ENCODE measurements around the gene CHKA. TPM values are rescaled to one million over a fixed set of nuclear protein-coding genes. Genes with fewer than 3 reads are reported as not detected.
A peak's percentile ranks its signal among the peaks of the same experiment; 100 is the strongest.

CHKA gene
- total RNA-seq, 1 donor from 2014 or later: 173 TPM

DNA sequence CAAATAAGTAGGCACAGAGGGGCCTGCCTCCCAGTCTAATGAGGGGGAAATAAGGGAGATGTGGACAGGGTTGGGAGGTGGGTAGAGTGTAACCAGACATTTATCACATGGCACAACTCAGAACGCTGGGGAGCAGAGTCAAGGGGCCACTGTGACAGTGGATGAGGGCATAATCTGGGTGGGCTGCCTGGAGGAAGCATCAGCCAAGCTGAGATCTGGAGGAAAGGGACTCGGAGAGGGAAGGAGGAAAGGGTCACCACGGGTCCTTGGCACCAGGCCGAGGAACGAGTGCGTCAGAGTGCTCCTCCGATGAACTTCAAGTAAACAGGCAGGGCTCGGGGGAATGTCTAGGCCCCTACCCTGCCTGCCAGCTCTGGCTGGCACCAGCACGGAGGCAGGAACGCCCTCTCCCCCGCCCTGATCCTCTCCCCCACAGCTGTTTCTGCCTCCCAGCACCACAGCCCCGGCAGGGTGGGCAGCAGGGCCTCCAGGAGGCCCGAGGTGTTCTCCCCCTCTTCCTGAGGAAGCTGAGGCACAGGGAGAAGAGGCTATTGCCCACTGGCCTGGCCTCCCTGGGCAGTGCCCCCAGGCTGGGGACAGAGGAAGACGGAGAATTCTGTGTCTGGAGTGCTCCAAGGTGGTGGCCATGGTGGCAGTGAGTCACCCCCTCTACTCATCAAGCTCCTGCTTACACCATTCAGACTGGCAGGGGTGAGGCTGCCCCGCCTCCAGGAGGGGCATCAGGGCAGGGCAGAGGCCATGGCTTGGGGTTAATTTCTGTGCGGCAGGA lies 106.8 kb downstream of the CHKA start:
- Mint-ChIP-seq H3K27ac (ENCODE audit: unreplicated experiment) (peak overlapping the region; percentile 42), H3K4me1 (ENCODE audit: unreplicated experiment) (peaks cover 4% of the 10 kb centered on the region)

DNA sequence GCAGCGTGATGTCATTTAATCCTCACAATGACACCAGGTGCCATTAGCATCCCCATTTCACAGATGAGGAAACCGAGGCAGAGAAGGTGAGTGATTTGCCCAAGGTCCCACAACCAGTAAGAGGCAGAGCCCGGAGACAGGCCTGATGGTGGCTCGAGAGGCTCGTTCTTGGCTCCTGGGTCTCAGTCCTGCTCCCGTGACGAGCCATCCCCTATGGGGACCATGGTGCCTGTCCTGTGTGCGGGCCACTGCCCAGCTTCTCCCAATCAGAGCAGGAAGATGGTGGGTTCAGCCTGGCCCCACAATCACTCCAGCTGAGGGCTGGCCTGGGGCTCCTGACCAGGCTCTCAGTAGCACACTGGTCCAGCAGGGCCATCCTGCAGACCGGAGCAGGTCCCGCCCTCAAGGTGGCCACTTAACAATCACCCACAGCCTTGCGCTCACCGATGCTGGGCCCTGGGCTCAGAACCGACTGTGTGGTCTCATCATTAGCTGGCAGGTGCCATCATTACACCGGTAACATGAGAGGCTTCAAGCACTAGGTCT lies 107.5 kb downstream of the CHKA start:
- Mint-ChIP-seq H3K27ac (ENCODE audit: unreplicated experiment) (peak overlapping the region; percentile 42), H3K9me3 (ENCODE audit: unreplicated experiment) (no peaks in the 10 kb centered on the region), H3K27me3 (ENCODE audit: unreplicated experiment) (peaks cover 5% of the 10 kb centered on the region), H3K4me1 (ENCODE audit: unreplicated experiment) (peaks cover 7% of the 10 kb centered on the region), H3K36me3 (ENCODE audit: low read depth, unreplicated experiment) (peaks cover 3% of the 10 kb centered on the region), H3K4me3 (ENCODE audit: unreplicated experiment) (no peak overlapping the region)
- TF ChIP-seq, protein P1, sequence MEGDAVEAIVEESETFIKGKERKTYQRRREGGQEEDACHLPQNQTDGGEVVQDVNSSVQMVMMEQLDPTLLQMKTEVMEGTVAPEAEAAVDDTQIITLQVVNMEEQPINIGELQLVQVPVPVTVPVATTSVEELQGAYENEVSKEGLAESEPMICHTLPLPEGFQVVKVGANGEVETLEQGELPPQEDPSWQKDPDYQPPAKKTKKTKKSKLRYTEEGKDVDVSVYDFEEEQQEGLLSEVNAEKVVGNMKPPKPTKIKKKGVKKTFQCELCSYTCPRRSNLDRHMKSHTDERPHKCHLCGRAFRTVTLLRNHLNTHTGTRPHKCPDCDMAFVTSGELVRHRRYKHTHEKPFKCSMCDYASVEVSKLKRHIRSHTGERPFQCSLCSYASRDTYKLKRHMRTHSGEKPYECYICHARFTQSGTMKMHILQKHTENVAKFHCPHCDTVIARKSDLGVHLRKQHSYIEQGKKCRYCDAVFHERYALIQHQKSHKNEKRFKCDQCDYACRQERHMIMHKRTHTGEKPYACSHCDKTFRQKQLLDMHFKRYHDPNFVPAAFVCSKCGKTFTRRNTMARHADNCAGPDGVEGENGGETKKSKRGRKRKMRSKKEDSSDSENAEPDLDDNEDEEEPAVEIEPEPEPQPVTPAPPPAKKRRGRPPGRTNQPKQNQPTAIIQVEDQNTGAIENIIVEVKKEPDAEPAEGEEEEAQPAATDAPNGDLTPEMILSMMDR (IDR thresholded peaks at IDR 0.05; ENCODE audit: unreplicated experiment): no peak
- no peak for DNase-seq (ENCODE audit: low spot score)

More for the DNA sequence above, 106.8 kb downstream of the CHKA start:
- TF ChIP-seq, protein P1 (IDR thresholded peaks at IDR 0.05; ENCODE audit: unreplicated experiment): no peak
- Mint-ChIP-seq H3K4me3 (ENCODE audit: unreplicated experiment) (no peak overlapping the region), H3K36me3 (ENCODE audit: low read depth, unreplicated experiment) (peaks cover 3% of the 10 kb centered on the region), H3K9me3 (ENCODE audit: unreplicated experiment) (no peaks in the 10 kb centered on the region), H3K27me3 (ENCODE audit: unreplicated experiment) (peaks cover 8% of the 10 kb centered on the region)
- DNase-seq (ENCODE audit: low spot score): no peak

DNA sequence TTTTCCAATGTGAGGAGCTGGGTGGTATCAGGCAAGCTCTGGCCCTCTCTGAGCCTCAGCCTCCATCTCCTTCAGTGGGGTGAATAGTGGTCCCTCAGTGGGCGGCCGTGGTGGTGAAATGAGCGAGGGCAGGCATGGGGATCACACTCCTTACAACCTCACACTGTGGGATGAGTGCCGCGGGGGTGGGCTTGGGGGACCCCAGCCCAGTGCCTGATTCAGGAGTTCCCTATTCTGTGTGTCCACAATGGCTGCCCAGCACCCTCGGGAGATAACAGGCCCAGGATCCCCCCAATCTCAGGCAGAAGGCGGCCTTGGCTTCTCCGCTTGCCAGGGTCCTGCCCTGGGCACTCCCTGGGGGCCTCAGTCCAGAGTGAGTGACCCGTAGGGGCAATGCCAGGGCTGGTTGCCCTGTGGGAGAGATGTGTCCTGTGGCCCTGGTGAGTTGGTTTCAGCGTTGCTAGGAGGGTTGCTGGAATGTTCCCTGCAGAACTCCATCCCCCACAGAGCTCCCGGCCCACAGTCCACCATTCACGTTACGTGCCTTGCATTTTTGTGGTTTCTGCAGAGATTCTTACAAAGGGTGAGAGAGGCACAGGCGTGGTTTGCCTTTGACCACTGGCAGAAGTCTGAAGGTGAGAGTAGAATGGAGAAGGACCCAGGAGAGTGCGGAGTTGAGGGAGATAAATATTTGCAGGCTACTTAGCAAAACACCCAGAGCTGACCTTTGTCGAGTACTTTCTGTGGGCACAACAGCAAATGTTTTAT lies 108.2 kb downstream of the CHKA start:
- H3K27ac Mint-ChIP-seq (ENCODE audit: unreplicated experiment): no peak overlapping the region
- no peak for DNase-seq (ENCODE audit: low spot score)
- TF ChIP-seq, protein P1 (IDR thresholded peaks at IDR 0.05; ENCODE audit: unreplicated experiment): no peak
- H3K36me3 Mint-ChIP-seq (ENCODE audit: low read depth, unreplicated experiment): peaks cover 2% of the 10 kb centered on the region
- no peak overlapping the region for H3K4me3 Mint-ChIP-seq (ENCODE audit: unreplicated experiment)
- no peaks in the 10 kb centered on the region for H3K9me3 Mint-ChIP-seq (ENCODE audit: unreplicated experiment)
- peaks cover 5% of the 10 kb centered on the region for H3K27me3 Mint-ChIP-seq (ENCODE audit: unreplicated experiment)
- peaks cover 7% of the 10 kb centered on the region for H3K4me1 Mint-ChIP-seq (ENCODE audit: unreplicated experiment)

DNA sequence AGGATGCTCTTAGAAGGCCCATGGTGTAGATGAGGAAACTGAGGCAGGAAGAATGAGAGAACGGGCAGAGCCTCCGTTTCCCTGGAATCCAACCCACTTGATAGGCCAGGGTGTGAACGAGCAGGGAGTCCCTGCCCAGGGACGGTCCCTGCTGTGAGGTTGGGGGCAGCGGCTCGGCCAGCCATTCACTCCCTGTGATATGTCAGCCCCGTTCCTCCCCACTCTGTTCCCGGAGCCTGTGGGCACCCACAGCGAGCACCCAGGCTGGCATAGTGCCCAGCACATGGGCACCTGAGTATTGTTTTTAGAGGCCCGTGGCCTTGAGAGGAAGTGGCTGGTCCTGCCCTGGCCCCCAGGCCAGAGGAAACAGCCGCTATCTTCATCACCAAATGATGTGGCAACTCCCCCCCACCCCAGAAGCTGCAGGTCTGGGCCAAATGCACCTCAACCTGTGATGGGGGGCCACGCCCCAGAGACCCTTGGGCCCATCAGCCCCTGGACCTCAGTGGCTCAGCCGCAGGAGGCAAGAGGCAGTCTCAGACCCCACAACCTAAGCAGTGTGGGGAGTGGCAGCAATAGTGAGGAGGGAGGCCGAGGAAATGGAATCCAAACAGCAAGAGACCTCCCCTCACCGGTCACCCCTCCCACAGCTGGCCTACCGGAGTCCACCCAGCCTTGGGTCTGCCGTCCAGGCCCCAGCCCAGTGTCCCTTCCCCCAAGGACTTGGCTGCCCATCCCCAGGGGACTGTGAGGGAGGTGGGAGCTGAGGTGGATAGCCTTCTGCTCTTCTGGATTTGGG lies 108.9 kb downstream of the CHKA start:
- Mint-ChIP-seq H3K27ac (ENCODE audit: unreplicated experiment) (no peak overlapping the region), H3K36me3 (ENCODE audit: low read depth, unreplicated experiment) (no peaks in the 10 kb centered on the region), H3K9me3 (ENCODE audit: unreplicated experiment) (no peaks in the 10 kb centered on the region), H3K27me3 (ENCODE audit: unreplicated experiment) (peaks cover 5% of the 10 kb centered on the region), H3K4me1 (ENCODE audit: unreplicated experiment) (peaks cover 7% of the 10 kb centered on the region), H3K4me3 (ENCODE audit: unreplicated experiment) (no peak overlapping the region)
- no peak for DNase-seq (ENCODE audit: low spot score)
- TF ChIP-seq, protein P1 (IDR thresholded peaks at IDR 0.05; ENCODE audit: unreplicated experiment): no peak
